Measurements from ENCODE around the gene QPCT. TPM values are rescaled to one million over a fixed set of nuclear protein-coding genes. Genes with fewer than 3 reads are reported as not detected.

The QPCT gene
- total RNA-seq, 1 donor from 2014 or later, result 2.1 TPM

GRCh38 chr2:37326866-37327634 lies 17.4 kb upstream of the QPCT start:
- no peak for ATAC-seq (ENCODE audit: low read depth)
- peaks cover 24% of the 10 kb centered on the region for H3K4me1 Mint-ChIP-seq

GRCh38 chr2:37330681-37331080 lies 13.7 kb upstream of the QPCT start:
- Mint-ChIP-seq H3K27me3 (no peaks in the 10 kb centered on the region), H3K36me3 (ENCODE audit: low read depth) (no peaks in the 10 kb centered on the region), H3K4me3 (no peak overlapping the region), H3K4me1 (peaks cover 12% of the 10 kb centered on the region), H3K9me3 (no peaks in the 10 kb centered on the region), H3K27ac (no peak overlapping the region)
- intact Hi-C loops (cut with micrococcal nuclease), result no loop called here
- no peak for TF ChIP-seq CTCF (IDR thresholded peaks at IDR 0.05)
- ATAC-seq (ENCODE audit: low read depth) (no peak), DNase-seq (no peak)
- CTCF ChIA-PET, result interaction anchor here (0.8 kb wide), 1 partner anchor 14 kb away, joined by 3 read pairs; the partner anchor contains the start of gene QPCT
- POLR2A ChIA-PET, result interaction anchor here (0.6 kb wide), 1 partner anchor 115 kb away, joined by 3 read pairs; no protein-coding TSS in a partner anchor

More at GRCh38 chr2:37326866-37327634, 17.4 kb upstream of the QPCT start:
- peaks cover 9% of the 10 kb centered on the region for H3K36me3 Mint-ChIP-seq (ENCODE audit: low read depth)
- no peak for TF ChIP-seq CTCF (IDR thresholded peaks at IDR 0.05)
- no peak overlapping the region for H3K4me3 Mint-ChIP-seq
- CTCF ChIA-PET, result no interaction called here
- POLR2A ChIA-PET, result interaction anchor here (2.7 kb wide), 1 partner anchor 9 kb away, joined by 13 read pairs; no protein-coding TSS in a partner anchor
- H3K9me3 Mint-ChIP-seq, result no peaks in the 10 kb centered on the region
- H3K27ac Mint-ChIP-seq, result no peak overlapping the region
- no peaks in the 10 kb centered on the region for H3K27me3 Mint-ChIP-seq
- no peak for DNase-seq
- intact Hi-C loops (cut with micrococcal nuclease), result no loop called here

- TF ChIP-seq CTCF (IDR thresholded peaks at IDR 0.05), result no peak
- Mint-ChIP-seq H3K36me3 (ENCODE audit: low read depth) (no peaks in the 10 kb centered on the region), H3K4me3 (no peak overlapping the region), H3K9me3 (no peaks in the 10 kb centered on the region), H3K27ac (no peak overlapping the region), H3K27me3 (no peaks in the 10 kb centered on the region), H3K4me1 (peaks cover 10% of the 10 kb centered on the region)
- POLR2A ChIA-PET, result interaction anchor here (0.6 to 0.8 kb wide), 2 partner anchors 9 to 14 kb away, joined by 3 read pairs; partner anchors contain the start of gene PRKD3
- ATAC-seq (ENCODE audit: low read depth) (no peak), DNase-seq (no peak)
- intact Hi-C loops (cut with micrococcal nuclease), result no loop called here
- CTCF ChIA-PET, result no interaction called here
Observed at GRCh38 chr2:37332560-37332959, 11.9 kb upstream of the QPCT start.

- Mint-ChIP-seq H3K4me3 (no peak overlapping the region), H3K36me3 (ENCODE audit: low read depth) (no peaks in the 10 kb centered on the region), H3K27me3 (no peaks in the 10 kb centered on the region), H3K9me3 (no peaks in the 10 kb centered on the region), H3K27ac (no peak overlapping the region), H3K4me1 (peaks cover 13% of the 10 kb centered on the region)
- POLR2A ChIA-PET, result interaction anchor here (0.6 to 0.8 kb wide), 3 partner anchors 9 to 15 kb away, joined by 3 read pairs; partner anchors contain the start of gene PRKD3
- DNase-seq (no peak), ATAC-seq (ENCODE audit: low read depth) (no peak)
- intact Hi-C loops (cut with micrococcal nuclease), result no loop called here
- CTCF ChIA-PET, result no interaction called here
- no peak for TF ChIP-seq CTCF (IDR thresholded peaks at IDR 0.05)
Observed at GRCh38 chr2:37333256-37333655, 11.2 kb upstream of the QPCT start.

GRCh38 chr2:37335604-37336003 lies 8.8 kb upstream of the QPCT start:
- Mint-ChIP-seq H3K4me1 (peaks cover 13% of the 10 kb centered on the region), H3K4me3 (no peak overlapping the region), H3K27ac (no peak overlapping the region), H3K27me3 (no peaks in the 10 kb centered on the region), H3K9me3 (no peaks in the 10 kb centered on the region), H3K36me3 (ENCODE audit: low read depth) (no peaks in the 10 kb centered on the region)
- no peak for TF ChIP-seq CTCF (IDR thresholded peaks at IDR 0.05)
- intact Hi-C loops (cut with micrococcal nuclease), result loop anchor here (1.0 kb wide), 1 partner anchor 8 kb away; no protein-coding TSS in a partner anchor
- DNase-seq, result no peak
- no peak for ATAC-seq (ENCODE audit: low read depth)
- CTCF ChIA-PET, result no interaction called here
- POLR2A ChIA-PET, result interaction anchor here (2.6 kb wide), 1 partner anchor 10 kb away, joined by 13 read pairs; the partner anchor contains the start of gene PRKD3
